ENCODE results near the gene MAML2.

- no peak for TF ChIP-seq CTCF (conservative IDR thresholded peaks at IDR 0.05)
- no peak for TF ChIP-seq EZH2 (IDR thresholded peaks at IDR 0.05; ENCODE audit: low read depth)
Measured at GRCh38 chr11:96037405-96037949, 305.5 kb downstream of the MAML2 start.

All from PC-9 (cell line).